HG03558 (cell line): ENCODE data around the gene CARD8.
A peak's percentile ranks its signal among the peaks of the same experiment; 100 is the strongest.

Experiments used
- ATAC-seq: cut with Tn5 transposase; IDR thresholded peaks from one replicate; pipeline ENCODE4 v1.9.1; 2021; ENCODE audit warnings: moderate number of reproducible peaks; ENCODE audit not compliant: unreplicated experiment; ENCODE audit errors: extremely low read depth

CARD8 gene

GRCh38 chr19:48216933-48217332, 38.8 kb downstream of the CARD8 start:
- ATAC-seq = no peak

DNA sequence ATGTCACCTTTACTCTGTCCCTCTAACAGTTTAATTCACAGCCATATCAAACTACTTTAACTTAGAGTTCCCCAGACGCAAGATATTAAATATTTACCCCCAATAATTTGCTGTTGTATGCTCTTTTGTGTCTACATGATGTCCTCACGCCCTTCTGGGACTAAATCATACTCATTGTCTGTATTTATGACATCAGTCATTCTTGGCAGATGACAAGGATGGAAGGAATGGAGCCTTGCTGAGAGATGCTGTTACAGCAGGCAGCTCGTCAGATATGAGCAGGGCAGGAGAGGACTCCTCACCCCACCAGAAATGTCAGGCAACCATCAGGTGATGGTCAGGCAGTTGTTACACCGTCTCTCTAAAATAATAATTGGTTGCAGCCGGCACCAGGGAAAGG, 41.8 kb downstream of the CARD8 start:
- ATAC-seq = no peak

- no peak for ATAC-seq
Measured at GRCh38 chr19:48210005-48210404, 45.7 kb downstream of the CARD8 start.

DNA sequence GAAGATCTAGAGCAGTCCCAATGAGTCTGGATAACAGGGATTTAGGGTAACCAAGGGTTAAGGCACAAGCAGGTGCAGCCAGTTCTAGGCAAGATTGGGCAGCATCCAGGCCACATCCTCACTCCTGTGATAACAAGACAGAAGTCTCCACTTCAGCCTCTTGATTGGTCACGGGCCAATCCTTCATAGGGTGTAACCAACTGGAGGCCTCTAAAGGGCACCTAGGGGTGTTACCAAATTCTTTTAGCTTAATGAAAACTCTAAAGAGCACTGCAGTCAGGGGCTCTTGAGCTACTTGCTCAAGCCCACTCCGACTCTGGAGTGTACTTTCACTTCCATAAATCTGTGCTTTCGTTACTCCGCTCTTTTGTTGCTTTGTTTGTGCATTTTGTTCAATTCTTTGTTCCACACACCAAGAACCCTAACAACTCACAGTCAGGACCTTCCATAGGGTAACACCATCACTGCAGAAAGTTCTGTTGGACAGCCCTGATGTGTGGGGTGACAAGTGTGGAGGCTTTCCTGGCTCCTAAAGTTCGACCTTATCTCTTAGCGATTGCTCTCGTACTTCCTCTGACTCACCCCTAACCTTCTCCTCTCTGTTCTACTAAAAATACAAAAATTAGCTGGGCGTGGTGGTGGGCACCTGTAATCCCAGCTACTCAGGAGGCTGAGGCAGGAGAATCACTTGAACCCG, 49.2 kb downstream of the CARD8 start:
- ATAC-seq = no peak

- ATAC-seq = peak; percentile 64
Measured at GRCh38 chr19:48203794-48204628, 51.7 kb downstream of the CARD8 start.

GRCh38 chr19:48203222-48203793, 52.4 kb downstream of the CARD8 start:
- ATAC-seq = no peak

- ATAC-seq = no peak
Measured at GRCh38 chr19:48196933-48197665, 58.6 kb downstream of the CARD8 start.

DNA sequence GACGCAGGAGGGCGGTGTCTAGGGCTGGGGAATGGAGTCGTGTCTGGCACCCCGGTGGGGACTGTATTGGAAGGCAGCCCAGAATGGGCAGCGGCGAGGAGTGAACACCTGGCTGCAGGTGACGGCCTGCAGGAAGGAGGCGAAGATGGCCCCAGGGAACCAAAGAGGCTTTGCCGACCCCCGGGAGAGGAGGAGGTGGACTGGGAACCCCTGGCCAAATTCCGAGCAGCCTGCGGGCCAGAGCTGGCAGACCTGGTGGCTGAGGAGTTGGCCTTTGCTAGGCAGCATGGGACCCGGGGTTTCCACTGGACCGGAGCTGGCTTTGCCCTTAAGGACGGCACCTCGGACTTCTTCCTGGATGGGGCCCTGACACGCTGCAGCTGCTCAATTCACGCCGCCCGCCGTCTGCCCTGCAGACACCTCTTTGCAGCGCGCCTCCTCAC, 59.4 kb downstream of the CARD8 start:
- no peak for ATAC-seq

DNA sequence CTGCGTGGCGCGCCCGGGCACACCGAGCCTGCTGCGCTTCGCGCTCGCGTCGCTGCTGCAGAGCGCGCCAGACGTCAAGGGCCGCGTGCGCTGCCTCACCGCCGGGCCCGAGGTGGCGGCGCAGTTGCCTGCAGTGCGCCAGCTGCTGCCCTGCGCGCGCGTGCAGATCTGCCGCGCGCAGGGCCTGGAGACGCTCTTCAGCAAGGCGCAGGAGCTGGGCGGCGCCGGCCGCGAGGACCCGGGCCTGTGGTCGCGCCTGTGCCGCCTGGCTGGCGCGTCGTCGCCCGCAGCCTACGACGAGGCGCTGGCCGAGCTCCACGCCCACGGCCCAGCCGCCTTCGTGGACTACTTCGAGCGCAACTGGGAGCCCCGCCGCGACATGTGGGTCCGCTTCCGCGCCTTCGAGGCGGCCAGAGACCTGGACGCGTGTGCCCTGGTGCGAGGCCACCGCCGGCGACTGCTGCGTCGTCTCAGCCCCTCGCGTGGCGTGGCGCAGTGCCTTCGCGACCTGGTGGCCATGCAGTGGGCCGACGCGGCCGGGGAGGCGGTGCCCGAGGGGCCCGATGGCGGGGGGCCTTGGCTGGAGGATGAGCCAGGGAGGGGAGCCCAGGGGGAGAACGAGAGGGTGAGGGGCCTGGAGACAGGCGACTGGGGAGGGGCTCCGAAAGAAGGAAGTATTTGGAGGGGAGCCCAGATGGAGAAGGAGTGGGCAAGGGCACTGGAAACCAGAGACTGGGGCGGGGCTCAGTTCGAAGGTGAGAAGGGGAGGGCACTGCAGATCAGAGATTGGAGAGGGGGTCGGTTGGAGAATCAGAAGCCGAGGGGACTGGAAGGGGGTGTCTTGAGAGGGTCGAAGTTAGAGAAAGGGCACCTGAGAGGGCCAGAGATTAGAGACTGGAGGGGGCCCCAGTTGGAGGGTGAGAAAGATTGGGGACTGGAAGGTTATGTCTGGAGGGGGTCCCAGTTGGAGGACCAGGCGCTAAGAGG, 60.6 kb downstream of the CARD8 start:
- no peak for ATAC-seq

DNA sequence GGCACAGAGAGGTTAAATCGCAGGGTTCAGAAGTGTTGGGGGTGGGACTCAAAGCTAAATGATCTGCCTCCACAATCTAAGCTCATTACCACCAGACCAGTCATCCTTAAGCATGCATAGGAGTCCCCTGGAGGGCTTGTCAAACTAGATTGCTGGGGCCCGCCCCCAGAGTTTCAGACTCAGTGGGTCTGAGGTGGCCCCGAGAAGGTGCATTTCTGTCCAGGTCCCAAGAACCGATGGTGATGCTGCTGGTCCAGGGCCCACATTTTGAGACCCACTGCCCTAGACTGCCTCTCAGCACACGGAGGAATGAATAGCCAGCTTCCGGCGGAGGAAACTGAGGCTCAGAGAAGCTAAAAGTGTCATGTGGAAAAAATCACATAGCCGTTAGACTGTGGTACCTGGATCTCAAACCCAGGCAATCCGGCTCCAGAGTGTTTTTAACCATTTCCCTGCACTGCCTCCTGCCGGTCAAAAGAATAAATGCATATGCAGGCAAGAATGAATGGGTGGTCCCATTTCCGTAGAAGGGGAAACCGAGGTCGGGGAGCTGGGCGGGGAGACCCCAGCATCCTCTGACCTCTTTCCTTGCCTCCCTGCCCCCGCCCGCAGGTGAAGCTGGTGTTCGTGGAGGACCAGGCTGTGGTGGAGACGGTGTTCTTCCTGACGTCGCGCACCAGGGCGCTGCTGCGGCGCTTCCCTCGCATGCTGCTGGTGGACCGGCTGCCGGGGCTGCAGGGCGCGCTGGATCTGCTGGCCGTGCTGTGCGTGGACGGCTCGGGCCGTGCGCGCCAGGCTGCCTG, 61.5 kb downstream of the CARD8 start:
- no peak for ATAC-seq

DNA sequence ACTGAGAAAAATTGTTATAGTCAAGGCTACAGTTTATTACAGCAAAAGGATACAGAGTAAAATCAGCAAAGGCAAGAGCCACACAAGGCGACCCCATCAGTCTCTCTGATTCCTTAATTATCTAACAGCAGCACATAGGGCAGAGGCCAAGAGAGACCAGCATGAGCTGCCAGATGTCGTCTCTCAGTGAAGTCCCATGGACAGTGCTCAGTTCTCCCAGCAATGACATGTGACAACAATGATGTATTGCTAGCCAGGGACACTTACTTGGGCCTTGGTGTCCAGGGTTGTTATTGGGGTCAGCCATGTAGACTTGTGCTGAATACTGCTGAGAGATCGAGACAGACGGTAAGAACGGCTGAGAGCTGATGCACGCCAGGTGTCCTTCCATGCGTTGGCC, 63.0 kb downstream of the CARD8 start:
- ATAC-seq = no peak

- ATAC-seq = no peak
Measured at GRCh38 chr19:48190885-48191284, 64.8 kb downstream of the CARD8 start.

GRCh38 chr19:48190288-48190884, 65.3 kb downstream of the CARD8 start:
- ATAC-seq = no peak

- ATAC-seq = no peak
Measured at GRCh38 chr19:48186541-48186991, 69.1 kb downstream of the CARD8 start.

GRCh38 chr19:48186015-48186414, 69.7 kb downstream of the CARD8 start:
- no peak for ATAC-seq

DNA sequence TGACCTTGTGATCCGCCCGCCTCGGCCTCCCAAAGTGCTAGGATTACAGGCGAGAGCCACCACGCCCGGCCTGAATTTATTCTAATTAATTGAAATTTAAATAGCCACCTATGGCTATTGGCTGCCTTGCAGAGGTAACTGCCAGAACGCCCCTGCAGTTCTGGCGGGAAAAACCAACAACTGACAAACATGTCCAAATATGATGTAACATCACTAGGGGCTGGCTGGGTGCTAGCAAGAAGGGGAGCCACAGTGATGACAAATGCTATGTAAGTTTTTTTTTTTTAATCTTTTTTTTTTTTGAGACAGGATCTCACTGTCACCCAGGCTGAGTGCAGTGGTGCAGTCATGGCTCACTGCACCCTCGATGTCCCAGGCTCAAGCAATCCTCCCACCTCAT, 72.4 kb downstream of the CARD8 start:
- no peak for ATAC-seq

- ATAC-seq = no peak
Measured at GRCh38 chr19:48182434-48182833, 73.3 kb downstream of the CARD8 start.

DNA sequence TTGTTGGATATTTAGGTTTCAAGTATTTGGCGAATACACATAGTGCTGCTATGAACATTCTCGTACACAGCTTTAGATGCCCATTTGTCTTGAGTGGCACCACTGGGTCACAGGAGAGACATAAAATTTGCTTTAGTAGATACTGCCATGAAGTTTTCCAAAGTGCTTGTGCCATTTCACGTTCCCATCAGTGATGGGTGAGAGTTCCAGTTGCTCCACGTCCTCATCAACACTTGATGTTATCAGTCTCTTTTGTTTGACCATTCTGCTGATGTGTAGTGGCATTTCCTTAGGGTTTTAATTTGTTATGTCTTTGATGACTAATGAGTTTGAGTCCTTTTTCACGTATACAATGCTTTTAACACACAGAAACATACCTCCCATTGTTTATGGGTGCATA, 74.2 kb downstream of the CARD8 start:
- no peak for ATAC-seq
